Suprapubic skin (tissue), 3 donors: ENCODE results near the gene SETD4.

Source experiments
- EP300 ChIP-seq: sonication (generic); formaldehyde crosslinking; IDR thresholded peaks from one replicate; pipeline ENCODE4 v1.6.1; 2017; ENCODE audit warnings: antibody characterized with exemption
- POLR2A ChIP-seq, 2 donors: fragments of 450-650 bp; IDR thresholded peaks; one replicate each; pipeline ENCODE4 v1.6.1; 2017; ENCODE audit warnings: antibody characterized with exemption in 2 of 2, mild to moderate bottlenecking in 2 of 2, moderate library complexity in 2 of 2
- TF ChIP-seq, protein P1 (sequence below), 2 donors: fragments of 200-600 bp in 1 of 2; fragments of 450-650 bp in 1 of 2; sonication (generic) in 1 of 2; IDR thresholded peaks; one replicate each; pipeline ENCODE4 v1.5.1; 2016 to 2019; ENCODE audit warnings: antibody characterized with exemption in 2 of 2, mild to moderate bottlenecking in 1 of 2, moderate library complexity in 1 of 2

DNA sequence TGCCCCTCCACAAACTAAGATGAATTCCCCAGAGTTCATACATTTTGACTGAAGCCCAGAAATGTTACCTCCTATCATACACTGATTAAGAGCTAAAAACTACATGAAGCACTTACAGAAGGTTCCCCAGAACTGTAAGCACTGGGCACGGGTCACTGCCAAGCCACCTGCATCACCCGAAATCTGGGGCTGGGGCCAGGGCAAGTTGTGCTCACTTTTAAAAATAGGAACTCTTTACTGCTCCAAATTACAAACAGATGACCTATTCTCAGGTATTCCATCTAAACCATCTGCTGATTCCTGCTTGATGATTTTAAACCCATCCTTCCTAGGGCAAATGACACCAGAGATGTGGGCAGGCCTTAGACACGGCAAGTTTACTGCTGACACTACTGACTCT is 4.8 kb downstream of the SETD4 start:
- TF ChIP-seq, protein P1, sequence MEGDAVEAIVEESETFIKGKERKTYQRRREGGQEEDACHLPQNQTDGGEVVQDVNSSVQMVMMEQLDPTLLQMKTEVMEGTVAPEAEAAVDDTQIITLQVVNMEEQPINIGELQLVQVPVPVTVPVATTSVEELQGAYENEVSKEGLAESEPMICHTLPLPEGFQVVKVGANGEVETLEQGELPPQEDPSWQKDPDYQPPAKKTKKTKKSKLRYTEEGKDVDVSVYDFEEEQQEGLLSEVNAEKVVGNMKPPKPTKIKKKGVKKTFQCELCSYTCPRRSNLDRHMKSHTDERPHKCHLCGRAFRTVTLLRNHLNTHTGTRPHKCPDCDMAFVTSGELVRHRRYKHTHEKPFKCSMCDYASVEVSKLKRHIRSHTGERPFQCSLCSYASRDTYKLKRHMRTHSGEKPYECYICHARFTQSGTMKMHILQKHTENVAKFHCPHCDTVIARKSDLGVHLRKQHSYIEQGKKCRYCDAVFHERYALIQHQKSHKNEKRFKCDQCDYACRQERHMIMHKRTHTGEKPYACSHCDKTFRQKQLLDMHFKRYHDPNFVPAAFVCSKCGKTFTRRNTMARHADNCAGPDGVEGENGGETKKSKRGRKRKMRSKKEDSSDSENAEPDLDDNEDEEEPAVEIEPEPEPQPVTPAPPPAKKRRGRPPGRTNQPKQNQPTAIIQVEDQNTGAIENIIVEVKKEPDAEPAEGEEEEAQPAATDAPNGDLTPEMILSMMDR (IDR thresholded peaks at IDR 0.05): no peak
- TF ChIP-seq EP300 (no peak), POLR2A (IDR thresholded peaks at IDR 0.05) (no peak)
